NCI-H146 (cell line): ENCODE measurements around the gene STRBP.
"Not testable (repeated sequence)": the region's sequence is repeated elsewhere in the genome, so short reads cannot be mapped to it uniquely, and the experiment has no call there.

Source experiments
- DNase-seq: peaks from one replicate; lab custom pipeline; 2025; lab: John Stamatoyannopoulos, UW

Gene STRBP

DNA sequence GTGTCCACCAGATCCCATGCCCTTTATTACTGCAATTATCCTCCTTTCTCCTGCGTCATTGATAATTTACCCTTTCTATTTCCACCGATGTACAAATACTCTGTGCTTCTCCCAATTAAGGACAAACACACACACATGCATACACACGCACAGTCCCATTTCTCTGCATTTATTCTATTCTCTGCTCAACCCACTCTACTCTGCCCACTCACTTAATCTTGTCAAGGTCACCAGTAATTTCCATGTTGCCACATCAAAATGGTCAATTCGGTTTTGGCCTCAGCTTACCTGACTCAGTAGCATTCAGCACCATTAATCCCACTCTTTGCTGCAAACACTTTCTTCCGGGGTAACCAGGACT, 14.6 kb upstream of the STRBP start:
- DNase-seq = peak; percentile 68

DNA sequence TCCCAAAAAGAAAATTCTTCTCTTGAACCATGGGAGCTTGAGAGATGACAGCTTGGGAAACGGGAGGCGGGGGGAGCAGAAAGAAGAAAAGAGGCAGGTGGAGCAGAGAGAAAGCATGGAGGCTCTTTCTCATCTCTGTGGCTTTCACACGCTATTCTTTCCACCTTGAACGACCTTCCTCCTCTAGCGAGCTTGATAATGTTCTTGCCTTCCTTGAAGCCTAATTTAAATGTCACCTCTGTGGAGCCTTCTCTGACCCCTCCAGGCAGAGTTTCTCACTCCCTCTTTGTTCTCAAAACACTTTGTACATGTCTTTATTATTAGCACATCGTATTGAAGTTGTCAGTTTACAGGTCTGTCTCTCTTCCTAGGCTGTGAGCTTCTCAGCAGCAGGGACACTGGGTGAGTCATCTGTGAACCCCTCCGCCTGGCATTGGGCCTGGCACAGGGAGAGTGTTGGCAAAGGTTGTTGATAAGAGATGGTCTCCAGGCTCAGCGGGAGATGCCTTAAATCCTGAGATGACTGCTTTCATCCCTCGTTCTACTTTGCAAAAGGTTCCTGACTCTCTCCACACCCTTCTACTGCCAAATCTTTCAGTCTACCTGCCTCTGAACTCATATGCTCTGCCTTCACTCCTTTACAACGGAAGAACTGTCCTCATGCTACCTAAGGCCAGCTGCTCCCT, 14.1 kb upstream of the STRBP start:
- DNase-seq = peak; percentile 53

DNA sequence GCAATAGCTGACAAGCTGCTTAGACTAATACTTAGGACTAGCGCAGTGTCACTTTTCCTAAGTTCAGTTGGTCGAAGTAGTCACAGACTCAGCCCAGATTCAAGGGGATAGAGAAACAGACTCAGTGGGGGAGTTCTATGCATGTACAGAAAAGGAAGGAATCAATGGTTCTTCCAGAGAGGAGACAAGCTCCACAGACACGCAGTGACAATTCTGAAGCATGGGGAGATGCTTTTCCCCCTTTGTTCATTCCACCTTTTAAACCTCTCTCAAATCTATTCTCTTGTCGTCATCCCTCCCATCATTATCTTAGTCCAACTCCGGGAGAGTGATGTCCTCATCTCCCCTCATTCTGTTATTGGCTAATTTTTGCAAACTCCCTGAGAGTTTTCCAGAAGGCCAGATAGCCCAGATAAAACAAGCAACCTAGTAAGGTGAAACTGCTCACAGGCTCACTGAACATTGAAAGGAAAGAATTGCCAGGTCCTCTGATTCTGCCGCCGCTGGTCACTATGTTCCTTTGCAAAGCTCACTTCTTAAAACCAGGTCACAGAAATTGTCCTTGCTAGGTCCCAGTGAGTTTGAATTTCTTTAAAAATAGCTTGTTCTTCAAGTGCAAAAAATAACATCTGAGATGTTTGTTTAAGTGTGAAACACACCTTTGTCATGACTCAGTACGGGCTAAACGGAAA, 13.4 kb upstream of the STRBP start:
- DNase-seq = no peak

DNA sequence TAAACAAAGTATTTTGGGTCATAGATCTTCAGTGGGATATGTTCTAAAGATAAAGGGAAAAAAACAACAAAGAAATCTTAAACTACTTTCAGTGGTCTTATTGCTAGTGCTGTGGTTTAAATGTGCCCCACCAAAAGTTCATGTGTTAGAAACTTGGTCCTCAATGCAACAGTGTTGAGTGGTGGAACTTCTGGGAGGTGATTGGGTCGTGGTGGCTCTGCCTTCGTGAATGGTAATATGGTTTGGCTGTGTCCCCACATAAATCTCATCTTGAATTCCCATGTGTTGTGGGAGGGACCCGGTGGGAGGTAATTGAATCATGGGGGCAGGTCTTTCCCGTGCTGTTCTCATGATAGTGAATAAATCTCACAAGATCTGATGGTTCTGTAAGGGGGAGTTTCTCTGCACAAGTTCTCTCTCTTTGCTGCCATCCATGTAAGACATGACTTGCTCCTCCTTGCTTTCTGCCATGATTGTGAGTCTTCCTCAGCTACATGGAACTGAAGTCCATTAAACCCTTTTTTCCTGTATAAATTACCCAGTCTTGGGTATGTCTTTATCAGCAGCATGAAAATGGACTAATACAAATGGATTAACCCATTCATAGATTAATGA, 10.6 kb upstream of the STRBP start:
- DNase-seq = not testable (repeated sequence)

DNA sequence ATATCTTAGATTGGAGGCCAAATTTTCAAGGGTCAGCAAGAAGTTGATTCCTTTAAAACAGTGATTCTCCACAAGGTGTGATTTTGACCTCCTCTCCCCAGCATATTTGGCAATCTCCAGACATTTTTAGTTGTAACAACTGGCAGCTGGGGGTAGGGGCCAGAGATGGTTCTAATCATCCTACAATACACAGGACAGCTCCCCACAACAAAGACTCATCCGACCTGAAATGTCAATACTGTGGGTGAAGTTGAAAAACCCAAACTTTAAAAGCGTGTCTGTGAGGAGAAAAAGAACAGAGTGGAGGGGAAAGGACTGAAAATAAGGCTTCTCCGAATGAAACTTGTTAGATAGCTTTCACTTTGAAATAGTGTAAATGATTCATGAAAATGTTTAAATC, 10.0 kb upstream of the STRBP start:
- DNase-seq = no peak

DNA sequence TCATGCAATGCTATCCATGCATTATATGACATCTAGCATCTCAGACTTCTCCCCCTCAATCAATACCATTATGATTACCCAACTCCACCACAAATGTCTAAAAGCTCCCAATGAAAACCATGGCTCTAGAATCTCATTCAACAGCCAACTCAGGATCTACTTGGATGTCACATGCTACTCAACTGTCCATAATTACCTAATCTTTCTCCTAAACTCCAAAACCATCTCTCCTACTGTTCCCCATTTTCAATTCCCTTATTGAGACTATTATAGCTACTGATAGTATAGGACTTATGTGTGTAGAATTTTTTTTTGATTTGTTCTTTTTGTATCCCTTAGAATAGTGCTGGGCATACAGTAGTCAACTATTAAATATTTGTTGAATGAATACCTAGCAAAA, 8.2 kb upstream of the STRBP start:
- DNase-seq = no peak

DNA sequence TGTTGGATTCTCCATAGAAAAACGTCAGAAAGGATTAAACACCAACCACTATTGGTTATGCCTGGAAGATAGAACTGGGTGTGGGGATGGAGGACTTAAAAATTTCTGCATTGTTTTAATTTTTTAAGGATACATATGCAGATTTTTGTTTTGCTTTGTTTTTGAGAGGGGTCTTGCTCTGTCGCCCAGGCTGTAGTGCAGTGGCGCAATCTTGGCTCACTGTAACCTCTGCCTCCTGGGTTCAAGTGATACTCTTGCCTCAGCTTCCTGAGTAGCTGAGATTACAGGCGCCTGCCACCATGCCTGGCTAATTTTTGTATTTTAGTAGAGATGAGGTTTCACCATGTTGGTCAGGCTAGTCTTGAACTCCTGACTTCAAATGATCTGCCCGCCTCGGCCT, 2.7 kb upstream of the STRBP start:
- DNase-seq = not testable (repeated sequence)

DNA sequence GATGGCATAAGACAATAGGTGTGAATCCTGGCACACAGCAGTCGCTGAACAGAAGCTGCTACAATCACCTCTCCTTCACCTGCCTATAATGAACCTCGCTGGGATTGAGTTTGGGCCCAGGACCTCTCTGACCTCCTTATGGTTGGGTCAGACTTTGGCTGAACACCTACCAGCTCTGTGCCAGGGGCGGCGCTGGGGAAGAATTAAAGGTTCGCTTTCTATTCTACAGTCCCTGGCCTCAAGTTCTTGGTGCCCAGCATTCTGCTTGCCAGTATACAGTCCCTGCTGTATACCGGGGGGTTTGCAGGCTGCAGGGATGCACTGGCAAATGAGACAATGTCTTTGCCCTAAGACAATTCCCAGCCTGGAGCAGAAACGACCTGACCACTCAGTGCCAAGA, 895 bp upstream of the STRBP start:
- peak; percentile 13 for DNase-seq

DNA sequence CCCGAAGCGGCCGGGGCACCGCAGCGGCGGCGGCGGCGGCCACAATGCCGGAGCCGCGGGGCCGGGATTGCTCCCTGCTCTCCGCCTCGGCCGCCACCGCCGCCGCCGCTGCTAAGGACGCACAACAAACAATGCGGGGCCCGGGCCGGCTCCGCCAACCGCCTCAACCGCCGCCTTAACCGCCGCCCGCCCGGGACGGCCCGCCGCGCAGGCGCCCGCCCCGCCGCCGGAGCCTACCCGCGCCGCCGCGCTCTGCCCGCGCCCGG, 254 bp downstream of the STRBP start:
- peak; percentile 58 for DNase-seq

DNA sequence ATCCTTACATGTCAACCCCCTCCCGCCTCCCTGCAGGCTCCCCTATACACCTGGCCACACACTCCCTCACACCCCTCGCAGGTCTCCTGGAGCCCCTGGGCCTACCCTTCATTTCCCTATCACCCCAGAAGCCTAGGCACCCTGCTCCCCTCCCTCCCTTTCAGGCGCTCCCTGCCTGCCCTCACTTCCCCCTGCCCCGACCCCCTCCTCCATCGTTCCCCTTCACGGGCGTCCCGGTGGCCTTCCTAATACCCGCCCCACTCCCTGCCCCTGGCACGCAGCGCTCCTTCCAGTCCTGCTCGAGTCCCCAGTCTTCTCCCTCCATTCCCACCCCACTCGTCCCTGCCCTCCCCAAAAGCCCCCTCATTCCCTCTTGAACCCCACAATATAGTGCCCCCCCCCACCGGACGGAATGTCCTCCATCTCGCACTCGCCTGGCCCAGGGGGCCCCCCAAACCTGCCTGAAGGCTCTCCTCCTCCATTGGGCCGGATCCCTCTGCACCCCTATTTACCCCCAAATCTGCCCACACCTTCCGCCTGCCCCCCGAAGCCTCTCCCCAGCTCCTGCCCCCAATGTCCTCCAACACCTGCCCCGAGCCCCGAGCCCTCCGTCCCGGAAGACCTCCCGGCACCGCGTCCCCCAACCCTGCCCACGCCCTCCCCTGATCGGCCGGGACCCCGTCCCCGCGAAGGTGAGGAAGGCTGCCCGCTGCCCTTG, 746 bp downstream of the STRBP start:
- DNase-seq = peak; percentile 12

DNA sequence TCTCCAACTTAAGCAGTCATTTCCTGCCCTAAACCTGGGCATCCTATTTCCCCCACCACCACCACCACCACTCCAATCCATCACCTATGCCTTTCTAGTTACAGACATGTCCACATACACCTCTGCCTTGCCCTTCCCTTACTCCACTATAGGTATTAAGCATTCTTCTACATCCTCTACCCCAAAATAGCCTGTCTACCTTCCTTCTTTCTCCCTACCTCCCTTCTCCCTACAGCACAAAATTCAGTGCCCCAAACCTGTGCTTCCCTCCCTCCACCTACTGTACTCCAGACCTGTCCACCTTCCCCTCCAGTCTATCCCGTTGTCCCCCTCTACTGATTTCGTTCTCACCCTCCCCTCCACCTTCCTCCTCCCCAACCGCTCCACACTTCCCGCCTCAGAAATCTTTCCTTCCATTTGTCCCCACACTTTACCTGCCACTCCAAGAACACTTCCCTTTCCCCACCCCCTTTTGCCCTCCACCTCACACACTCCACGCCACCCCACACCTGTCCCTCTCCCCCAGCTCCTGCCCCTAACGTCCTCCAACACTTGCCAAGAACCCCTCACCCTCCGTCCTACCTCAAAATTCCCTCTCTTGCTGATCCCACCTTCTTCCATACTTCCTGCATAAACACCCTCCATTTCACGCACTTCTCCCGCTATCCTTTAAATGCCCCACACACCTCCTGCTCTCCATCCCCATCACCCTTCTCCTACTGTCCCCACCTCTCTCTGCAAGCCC, 1.6 kb downstream of the STRBP start:
- no peak for DNase-seq

DNA sequence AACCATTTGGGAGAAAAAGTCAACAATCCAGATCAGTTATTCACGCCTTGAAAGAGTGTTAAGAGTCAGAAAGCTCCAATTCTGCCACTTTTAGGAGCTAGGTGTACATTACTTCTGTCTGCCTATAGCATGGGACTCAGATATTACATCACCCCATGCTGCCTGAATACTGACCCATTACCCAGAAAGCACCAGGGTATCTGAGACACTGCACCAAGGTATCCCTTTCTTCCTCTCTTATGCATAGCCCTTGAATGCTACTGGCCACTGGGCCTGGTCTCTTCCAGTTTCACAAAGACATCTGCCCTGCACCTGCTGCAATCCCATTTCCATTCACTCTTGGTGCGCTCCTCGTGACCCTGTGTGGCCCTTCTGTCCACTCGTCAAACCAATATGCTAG, 2.6 kb downstream of the STRBP start:
- DNase-seq = no peak

DNA sequence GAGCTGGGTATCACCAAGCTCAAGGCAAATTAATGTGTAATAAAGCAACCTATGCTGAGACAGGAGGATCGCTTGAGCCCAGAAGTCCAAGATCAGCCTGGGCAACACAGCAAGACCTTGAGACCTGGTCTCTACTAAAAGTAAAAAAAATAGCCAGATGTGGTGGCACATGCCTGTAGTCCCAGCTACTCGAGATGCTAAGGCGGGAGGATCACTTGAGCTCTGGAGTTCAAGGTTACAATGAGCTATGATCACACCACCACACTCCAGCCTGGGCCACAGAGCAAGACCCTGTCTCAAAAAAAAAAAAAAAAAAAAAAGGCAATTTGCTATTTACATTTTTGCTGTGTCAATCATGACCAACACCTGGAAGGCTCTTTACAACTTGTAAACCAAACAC, 5.2 kb downstream of the STRBP start:
- DNase-seq = no peak

DNA sequence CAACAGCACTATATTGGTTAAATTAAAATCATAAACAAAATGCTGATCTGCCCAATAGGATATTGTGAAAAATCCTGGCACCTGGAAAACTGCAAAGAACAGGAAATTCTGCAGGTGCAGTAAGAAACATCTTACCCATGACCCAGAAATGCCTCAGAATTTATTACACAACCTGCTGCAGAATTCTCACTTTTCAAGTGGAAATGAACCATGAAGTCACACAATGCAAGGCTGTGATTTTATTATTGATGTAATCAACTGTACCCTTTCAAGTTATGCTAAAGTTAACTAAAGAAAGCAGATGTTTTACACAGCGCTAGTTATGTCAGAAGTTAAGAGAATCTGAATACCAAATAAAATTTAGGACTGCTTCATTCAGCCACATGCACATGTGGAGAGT, 6.0 kb downstream of the STRBP start:
- no peak for DNase-seq

DNA sequence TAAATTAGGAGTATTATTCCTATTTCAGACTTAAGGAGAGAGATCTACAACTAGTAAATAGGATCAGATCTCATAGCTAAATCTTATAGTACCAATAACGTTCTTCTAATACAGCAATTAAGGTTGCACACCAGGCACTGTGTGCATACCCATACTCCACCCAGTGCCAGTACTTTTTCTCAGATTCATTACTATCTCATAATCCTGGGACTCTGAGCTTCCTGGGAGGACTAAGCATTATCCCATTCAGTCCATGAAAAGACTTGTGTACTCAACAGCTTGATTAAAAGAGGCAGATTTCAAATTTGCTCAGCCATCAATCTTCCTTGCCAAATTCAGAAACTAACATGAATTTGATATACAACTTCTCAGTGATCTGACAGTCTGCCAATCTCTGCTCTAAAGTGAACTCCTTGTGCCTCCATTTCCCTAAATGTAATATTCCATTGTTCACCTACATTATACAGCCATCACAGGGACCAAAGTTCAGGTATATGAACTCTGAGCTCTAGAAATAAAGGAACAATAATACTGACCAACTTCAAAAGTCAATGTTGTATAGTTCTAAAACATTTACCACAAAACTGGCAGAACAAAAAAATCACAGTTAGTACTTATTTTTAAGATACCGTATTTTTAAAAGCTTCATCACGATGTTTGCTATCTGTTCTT, 7.2 kb downstream of the STRBP start:
- no peak for DNase-seq

DNA sequence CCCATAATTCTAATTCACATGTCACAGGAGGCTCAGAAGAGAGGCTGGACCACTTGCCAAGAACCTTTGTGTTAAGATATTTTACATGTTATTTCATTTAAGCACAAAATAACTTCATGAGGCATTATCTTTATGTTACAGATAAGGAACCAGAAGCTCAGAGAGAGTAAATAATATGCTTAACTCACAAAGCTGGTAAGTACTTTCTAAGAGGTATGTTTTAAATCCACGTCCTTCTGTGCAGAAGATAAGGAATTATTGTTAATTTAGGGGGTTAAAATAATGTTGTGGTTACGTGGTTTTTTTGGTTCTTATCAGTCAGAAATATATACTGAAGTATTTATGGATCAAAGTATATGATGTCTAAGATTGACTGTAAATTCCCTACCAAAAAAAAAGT, 8.0 kb downstream of the STRBP start:
- DNase-seq = no peak

DNA sequence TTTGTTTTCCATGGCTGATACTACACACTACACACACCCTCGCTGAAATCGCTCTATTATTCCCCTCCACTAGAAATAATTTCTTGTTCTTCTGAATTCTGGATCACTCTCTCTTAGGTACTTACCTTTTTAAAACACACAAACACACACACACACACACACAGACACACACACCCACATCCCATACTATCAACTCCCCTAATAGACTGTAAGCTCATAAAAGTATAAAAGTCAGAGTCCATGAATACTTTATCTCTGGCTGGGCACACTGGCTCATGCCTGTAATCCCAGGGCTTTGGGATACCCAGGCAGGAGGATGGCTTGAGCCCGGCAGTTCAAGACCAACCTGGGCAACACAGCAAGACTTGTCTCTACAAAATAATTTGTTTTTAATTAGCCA, 11.1 kb downstream of the STRBP start:
- DNase-seq = no peak

DNA sequence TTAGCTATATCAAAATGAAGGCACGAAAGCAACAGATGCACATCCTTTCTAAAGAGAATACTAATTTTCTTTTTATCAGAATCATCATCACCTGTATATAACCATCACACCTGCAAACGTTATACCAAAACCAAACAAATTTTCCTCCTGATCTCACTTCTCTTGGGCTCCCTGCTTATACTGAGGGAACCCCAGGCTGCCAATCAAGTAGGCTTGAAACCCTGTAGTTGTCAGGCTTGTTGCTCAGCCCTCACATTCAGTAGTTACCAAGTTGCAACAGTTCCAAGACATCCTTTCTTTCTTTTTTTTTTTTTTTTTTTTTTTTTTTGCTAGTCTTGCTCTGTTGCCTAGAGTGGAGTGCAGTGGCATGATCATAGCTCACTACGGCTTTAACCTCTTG, 12.7 kb downstream of the STRBP start:
- no peak for DNase-seq

DNA sequence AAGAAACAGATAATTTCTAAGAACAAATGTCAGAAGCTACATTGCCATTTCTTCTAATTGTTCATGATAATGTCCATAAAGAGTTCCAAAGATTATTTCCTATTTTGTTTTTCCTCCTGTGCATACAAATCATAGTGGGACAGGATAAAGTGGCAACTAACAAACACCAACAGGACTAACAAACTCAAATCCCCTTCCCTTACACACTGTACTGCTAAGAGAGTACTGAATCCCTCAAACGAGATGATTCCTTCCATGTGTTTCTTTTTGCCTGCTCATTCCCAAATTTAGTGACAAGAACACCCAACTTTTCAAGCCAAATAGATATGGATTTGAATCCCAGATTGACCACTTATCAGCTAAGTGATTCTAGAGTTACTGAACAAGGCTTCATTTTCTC, 15.2 kb downstream of the STRBP start:
- no peak for DNase-seq

DNA sequence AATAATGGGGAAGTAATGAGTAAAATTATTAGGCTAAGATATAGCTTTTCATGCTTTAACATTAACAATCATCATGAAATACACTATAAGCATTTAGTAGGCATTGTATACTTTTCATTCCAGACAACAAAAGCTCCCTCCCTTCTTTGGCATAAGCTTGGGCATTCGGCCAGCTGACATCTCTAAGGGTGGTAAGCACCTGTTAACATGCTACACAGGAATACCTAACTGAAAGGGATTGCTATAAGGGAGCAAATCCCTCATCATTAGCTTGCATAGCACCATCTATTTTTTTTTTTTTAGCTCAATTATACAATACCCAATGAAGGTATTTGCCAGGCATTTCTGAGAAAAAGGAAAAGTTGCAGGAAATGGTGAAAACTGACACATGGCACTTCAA, 16.6 kb downstream of the STRBP start:
- peak; percentile 22 for DNase-seq

DNA sequence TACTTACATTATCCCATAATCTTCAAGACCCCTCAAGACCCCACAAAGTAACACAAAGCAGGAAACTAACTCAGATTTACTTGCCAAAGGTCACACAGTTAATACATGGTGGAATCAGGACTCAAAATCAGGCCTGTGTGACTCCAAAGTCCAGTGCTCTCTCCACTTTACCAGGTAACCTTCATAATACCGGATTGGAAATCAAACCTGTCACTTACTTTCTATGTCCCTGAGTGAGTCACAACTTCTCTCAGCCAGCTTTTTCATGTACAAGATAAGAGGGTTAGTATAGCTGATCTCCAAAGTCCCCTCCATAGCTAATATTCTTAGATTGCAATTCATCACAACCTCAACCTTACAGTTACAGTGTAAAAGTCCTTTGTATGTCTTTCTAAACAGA, 17.1 kb downstream of the STRBP start:
- DNase-seq = no peak

DNA sequence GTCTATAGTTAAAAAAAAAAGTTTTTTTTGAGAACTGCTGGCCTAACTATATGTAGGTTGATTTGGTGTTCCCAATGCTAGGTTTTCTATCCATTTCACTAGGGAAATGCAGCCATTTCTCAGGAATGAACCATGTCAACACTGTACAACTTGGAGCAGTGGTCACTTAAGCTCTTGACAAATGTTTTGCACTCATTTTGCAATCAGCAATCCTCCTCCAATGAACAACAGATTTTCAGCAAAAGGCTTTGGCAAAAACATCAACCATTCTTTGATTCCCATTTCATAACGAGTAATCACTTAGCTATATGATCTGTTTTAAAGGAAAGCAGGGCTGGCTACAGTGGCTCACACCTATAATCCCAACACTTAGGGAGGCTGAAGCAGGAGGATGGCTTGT, 17.9 kb downstream of the STRBP start:
- DNase-seq = no peak
